KBM-7 (cell line): ENCODE data around the gene ADAMTS8.

Experiments
- DNase-seq: peaks from one replicate; pipeline ENCODE4 v3.0.0-alpha.2; 2015
- in situ Hi-C: fragments of 300-500 bp; cut with MboI; formaldehyde crosslinking; loops from 2 replicates; pipeline ENCODE4 v1.14.3; 2020; ENCODE audit warnings: low sequenced_read_pairs, low pct_unique_long_range_greater_than_20kb, mixed read lengths

Gene ADAMTS8

DNA sequence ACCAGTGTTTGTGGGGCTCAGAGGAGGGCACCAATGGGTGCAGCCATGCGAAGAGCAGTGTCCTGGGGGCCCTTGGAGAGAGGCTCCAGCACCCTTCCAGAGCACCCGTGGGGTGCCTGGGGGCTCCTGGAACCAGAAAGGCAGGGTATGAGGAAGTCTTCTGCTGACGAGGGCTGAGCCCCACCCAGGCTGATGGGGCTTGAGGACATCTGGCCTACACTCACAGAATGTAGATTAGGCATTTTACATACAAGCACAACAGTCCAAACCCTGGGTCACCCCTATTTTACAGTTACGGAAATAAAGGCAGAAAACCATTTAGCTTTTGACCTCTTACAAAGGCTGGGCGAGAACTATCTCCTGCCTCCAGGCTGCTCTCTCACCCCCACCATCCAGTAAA, 47.6 kb downstream of the ADAMTS8 start:
- in situ Hi-C loops = no loop called here
- no peak for DNase-seq

DNA sequence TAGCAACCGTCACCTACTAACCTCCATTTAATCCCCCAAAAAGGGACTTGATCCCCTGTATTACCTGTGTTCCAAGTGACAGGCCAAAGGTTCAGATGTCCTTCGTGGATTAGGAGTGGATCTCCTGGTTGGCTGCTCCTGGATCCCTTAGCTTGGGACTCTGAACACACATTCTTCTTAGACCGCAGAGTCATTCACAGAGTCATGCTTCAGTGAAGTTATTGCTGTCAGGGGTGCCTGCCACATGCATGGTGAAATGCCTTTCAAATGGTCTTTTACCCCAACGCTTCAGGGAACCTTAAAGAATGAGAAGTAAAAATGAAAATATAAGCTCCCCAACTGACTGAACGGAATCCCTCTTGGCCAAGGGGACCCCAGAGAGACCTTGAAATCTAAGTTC, 49.1 kb downstream of the ADAMTS8 start:
- in situ Hi-C loops = no loop called here

DNA sequence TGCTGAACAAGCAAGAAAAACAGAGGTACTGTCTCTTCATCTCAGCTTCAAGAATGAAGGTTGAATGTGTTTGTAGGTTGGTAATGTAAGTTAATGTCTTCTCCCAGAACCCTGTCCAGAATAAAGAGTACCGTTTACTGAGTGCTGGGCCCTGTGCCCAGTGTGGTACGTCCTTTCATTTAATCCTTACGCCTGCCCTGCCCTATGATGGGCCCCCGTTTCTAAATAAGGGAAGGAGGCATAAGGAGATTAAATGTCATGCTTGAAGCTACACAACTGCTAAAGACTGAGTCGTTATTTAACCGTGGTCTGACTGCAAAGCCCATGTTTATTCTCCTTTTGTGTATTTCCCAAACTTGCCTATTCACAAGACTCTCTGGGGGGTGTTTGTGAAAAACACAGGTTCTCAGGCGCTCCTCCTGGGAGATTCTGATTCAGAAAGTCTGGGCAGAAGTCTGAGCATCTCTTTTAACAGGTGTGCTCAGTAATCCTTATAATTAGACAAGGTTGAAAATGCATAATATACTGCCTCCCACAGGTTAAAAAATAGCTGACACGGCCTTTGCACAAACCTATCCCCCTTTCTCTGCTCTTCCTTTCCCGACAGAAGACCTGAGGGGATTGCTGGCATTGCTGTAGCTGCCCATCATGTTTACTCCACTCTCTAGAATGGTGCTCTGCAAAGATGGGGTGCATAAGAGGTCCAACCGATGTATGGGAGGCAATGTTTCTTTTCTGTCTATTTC, 57.4 kb downstream of the ADAMTS8 start:
- in situ Hi-C loops = no loop called here
- DNase-seq = peak; percentile 35

More for the DNA sequence above, 49.1 kb downstream of the ADAMTS8 start:
- DNase-seq = no peak

DNA sequence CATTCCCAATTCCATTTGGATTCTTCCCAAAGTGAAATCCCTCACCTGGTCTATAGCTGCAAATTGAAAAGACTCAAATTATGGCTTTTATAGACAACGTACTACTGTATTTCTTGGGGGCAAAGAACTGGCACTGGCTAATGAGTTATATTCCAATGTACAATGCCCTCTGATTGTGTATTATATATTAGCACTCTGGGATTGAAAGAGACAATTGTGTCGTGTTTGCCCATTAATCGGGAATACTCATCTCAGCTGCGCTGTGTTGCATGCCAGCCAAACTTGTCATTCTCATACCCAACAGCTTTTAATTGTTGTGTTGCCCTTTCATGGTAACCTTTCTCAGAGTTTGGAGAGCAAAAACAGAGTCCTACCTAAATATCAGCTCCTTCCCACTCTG, 58.7 kb downstream of the ADAMTS8 start:
- DNase-seq = no peak
- in situ Hi-C loops = no loop called here

DNA sequence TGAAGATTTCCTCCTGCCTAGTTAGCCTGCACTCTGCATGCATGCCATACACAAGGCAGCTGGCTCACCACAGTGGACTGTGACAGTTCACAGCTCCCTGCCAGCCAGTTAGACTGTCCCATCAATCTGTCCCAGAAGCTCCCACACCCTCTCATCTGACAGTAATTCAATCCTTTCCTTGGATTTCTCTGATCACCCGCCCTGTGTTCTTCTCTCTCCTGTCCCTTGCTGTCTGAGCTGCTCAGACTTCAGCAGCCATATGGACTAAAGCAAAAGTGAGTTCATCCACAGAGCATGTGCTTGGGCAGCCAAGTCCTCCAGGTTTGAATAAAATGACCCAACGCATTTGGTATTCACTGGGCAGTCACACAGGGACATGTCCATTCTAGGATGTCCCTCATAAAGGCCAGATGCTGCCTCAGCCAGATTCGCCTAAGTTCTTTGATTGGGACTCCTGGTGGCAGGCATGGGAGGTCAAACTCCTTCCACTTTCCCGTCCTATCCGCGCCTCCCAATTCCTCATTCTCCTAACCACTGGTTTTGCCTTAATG, 59.2 kb downstream of the ADAMTS8 start:
- DNase-seq = no peak
- in situ Hi-C loops = no loop called here

DNA sequence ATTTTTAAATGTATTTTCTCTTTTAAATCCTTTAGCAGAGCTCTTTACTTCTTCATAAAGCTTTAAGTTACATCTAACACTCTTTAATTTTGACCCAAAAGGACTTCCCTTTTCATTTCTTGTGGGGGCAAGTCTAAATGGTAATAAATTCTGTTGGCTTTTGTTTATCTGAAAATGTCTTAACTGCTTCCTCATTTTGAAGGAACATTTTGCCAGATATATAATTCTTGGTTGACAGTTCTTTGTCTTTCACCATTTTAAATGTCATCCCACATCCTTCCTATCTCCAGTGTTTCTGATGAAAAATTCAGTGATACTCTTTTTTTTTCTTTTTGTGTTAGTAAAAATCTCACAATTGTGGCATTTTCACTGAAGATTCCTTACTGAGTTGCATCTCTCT, 69.0 kb downstream of the ADAMTS8 start:
- peak; percentile 86 for DNase-seq

DNA sequence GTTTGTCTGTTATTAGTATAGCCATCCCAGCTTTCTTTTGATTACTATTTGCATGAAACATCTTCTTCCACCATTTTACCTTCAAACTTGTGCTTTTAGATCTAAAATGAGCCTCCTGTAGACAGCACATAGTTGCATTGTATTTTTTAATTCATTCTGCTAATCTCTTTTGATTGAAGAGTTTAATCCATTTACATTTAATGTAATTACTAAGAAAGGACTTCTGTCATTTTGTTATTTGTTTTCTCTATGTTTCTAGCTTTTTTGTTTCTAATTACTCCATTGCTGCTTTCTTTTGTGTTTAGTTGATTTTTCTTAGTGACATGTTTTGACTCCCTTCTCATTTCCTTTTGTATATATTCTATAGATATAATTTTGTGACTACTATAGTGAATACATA, 70.0 kb downstream of the ADAMTS8 start:
- in situ Hi-C loops = no loop called here
- DNase-seq = no peak

More for the DNA sequence above, 69.0 kb downstream of the ADAMTS8 start:
- in situ Hi-C loops = no loop called here
